Small intestine (tissue), 7 donors: ENCODE results near the gene ATE1. TPM values are rescaled to one million over a fixed set of nuclear protein-coding genes. Genes with fewer than 3 reads are reported as not detected.

Source experiments
- DNase-seq, 2 donors: peaks; one replicate each; pipeline versions ENCODE4 v3.0.0 to v3.0.0-alpha.2; 2013
- FAIRE-seq: peaks from 2 replicates; lab custom pipeline; 2012; peaks lifted over from hg19 to GRCh38; lab: Jason Lieb, UNC
- H3K27ac ChIP-seq, 3 donors: one replicate each; pipeline ENCODE4 v1.5.1; 2013; ENCODE audit warnings: low read length in 2 of 3, mild to moderate bottlenecking in 2 of 3, control low read depth in 1 of 3, inconsistent platforms in 1 of 3, low read depth in 1 of 3, moderate library complexity in 1 of 3
- H3K27me3 ChIP-seq, 3 donors: one replicate each; pipeline ENCODE4 v1.6.1; 2013; ENCODE audit warnings: low read length in 3 of 3, inconsistent platforms in 1 of 3; ENCODE audit not compliant: control insufficient read depth in 3 of 3, insufficient read depth in 3 of 3
- H3K36me3 ChIP-seq, 3 donors: one replicate each; pipeline ENCODE4 v1.6.1; 2013; ENCODE audit warnings: low read length in 3 of 3, inconsistent platforms in 1 of 3, low read depth in 1 of 3, mild to moderate bottlenecking in 1 of 3, moderate library complexity in 1 of 3; ENCODE audit not compliant: control insufficient read depth in 3 of 3, insufficient read depth in 2 of 3
- H3K4me1 ChIP-seq, 3 donors: one replicate each; pipeline ENCODE4 v1.6.1; 2013; ENCODE audit warnings: low read length in 2 of 3, inconsistent platforms in 1 of 3, low read depth in 1 of 3, mild to moderate bottlenecking in 1 of 3, moderate library complexity in 1 of 3; ENCODE audit not compliant: control insufficient read depth in 3 of 3, insufficient read depth in 2 of 3
- H3K4me3 ChIP-seq, 3 donors: one replicate each; pipeline ENCODE4 v1.5.1; 2013; ENCODE audit warnings: low read length in 3 of 3, control low read depth in 1 of 3, inconsistent platforms in 1 of 3, low read depth in 1 of 3, mild to moderate bottlenecking in 1 of 3, moderate library complexity in 1 of 3
- H3K9me3 ChIP-seq, 2 donors: one replicate each; pipeline ENCODE4 v1.6.1; 2013; ENCODE audit warnings: low read depth in 1 of 2, low read length in 1 of 2; ENCODE audit not compliant: control insufficient read depth in 2 of 2, insufficient read depth in 1 of 2
- WGBS, 3 donors: extraction: QIAGEN DNeasy Blood & Tissue Kit; methylation state at CpG; one replicate each; pipeline ENCODE4 v1.1.7; 2013; 5-methylcytosine and 5-hydroxymethylcytosine counted together
- polyA plus RNA-seq, 4 donors: library from polyadenylated mRNA; stranded (reverse) in 3 of 4; unstranded in 1 of 4; fragments of 200-250 nt in 3 of 4; fragments of 120-200 nt in 1 of 4; gene quantifications; one replicate each; pipeline versions ENCODE4 v1.2.1 to v1.2.3, GENCODE V29; 2013
- donor health status: healthy with polysubstance abuse.
- donor health status: control.
- donor health status: control.
- donor health status: Bipolar disorder and iron deficiency.
- donor health status: healthy.

The ATE1 gene
- polyA plus RNA-seq, 4 donors: 11.6 to 22.8 (median 11.9) TPM

DNA sequence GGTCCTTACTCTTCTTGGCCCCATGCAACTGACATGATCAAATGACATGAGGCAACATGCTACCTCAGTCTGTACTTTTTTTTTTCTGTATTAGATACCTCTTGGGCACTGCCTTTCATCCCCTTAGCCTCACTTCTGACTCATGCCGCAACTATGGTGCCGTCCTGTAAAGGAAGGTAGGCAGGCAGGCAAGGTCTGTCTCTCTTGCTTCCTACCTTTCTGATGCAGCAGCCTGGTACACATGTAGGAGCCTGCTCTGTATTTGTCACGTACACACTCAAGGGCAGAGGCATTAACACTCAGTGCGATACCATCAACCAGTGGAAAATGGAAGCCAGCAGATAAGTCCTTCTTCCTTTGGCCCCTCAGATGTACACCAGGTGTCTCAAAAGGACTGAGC, 146.7 kb downstream of the ATE1 start:
- no peaks in the 10 kb centered on the region for H3K27me3 ChIP-seq
- no peak overlapping the region for H3K4me3 ChIP-seq
- H3K27ac ChIP-seq: no peak overlapping the region
- no peaks in the 10 kb centered on the region for H3K4me1 ChIP-seq
- FAIRE-seq: no peak
- H3K9me3 ChIP-seq: peaks cover 0 to 3% of the 10 kb centered on the region in 2 donors
- DNase-seq: no peak
- 93 to 98% (median 96%) methylated on average over 4 of the region's 4 CpGs for WGBS, 3 donors
- peaks cover 0 to 12% (median 2%) of the 10 kb centered on the region in 3 donors for H3K36me3 ChIP-seq

DNA sequence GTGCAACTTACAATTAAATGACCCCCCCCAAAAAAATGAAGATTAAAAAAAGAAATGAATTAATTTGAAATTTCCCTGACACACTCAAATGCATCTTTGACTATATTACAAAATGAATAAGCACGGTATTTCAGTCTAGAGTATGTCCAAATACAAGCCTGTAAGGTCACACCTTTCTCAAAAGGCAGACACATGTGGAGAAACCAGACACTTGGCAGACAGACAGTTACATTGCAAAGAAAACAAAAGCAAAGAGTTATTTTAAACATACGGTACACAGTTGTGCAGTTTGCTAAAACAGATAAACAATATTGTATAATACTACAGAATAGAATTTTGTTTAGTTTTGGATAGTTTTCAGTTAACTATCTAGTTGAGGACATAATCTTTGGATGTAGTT, 153.0 kb downstream of the ATE1 start:
- no peak overlapping the region for H3K4me3 ChIP-seq
- 76 to 89% (median 76%) methylated on average over 2 of the region's 2 CpGs for WGBS, 3 donors
- no peaks in the 10 kb centered on the region for H3K4me1 ChIP-seq
- H3K27ac ChIP-seq: no peak overlapping the region
- H3K9me3 ChIP-seq: peaks cover 0 to 2% of the 10 kb centered on the region in 2 donors
- H3K27me3 ChIP-seq: no peaks in the 10 kb centered on the region
- FAIRE-seq (no peak), DNase-seq (no peak)
- H3K36me3 ChIP-seq: peaks cover 0 to 5% (median 2%) of the 10 kb centered on the region in 3 donors

DNA sequence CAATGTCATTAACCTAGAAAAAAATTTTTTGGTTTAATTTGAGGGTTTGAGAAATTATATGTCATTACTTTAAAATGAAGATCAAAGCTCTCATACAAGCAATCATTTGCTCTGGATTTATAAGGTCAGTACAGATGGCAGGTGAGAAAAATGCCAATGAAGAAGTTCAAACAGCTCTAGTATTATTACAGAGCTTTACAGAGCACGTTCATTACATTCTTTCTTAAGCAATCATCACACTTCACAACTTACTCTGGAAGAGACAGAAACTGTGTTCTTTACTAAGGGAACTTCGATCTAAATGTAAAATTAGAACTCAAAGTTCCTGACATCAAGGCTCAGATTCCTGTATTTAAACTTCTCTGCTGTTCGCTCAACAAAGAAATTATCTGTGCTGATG, 153.4 kb downstream of the ATE1 start:
- peaks cover 0 to 4% (median 2%) of the 10 kb centered on the region in 3 donors for H3K36me3 ChIP-seq
- H3K27me3 ChIP-seq: no peaks in the 10 kb centered on the region
- H3K27ac ChIP-seq: no peak overlapping the region
- 63 to 75% (median 71%) methylated on average over 3 of the region's 3 CpGs for WGBS, 3 donors
- DNase-seq (no peak), FAIRE-seq (no peak)
- H3K4me3 ChIP-seq: no peak overlapping the region
- H3K9me3 ChIP-seq: no peaks in the 10 kb centered on the region
- no peaks in the 10 kb centered on the region for H3K4me1 ChIP-seq

- no peaks in the 10 kb centered on the region for H3K36me3 ChIP-seq
- H3K4me1 ChIP-seq: no peaks in the 10 kb centered on the region
- H3K9me3 ChIP-seq: peaks cover 0 to 3% of the 10 kb centered on the region in 2 donors
- no peak for FAIRE-seq
- no peak overlapping the region for H3K27ac ChIP-seq
- no peak for DNase-seq
- H3K27me3 ChIP-seq: no peaks in the 10 kb centered on the region
- H3K4me3 ChIP-seq: no peak overlapping the region
- 44 to 54% (median 51%) methylated on average over 2 of the region's 2 CpGs for WGBS, 3 donors
Measured at GRCh38 chr10:121772884-121773283, 154.9 kb downstream of the ATE1 start.

- H3K27me3 ChIP-seq: no peaks in the 10 kb centered on the region
- H3K4me3 ChIP-seq: no peak overlapping the region
- FAIRE-seq (no peak), DNase-seq (no peak)
- no peak overlapping the region for H3K27ac ChIP-seq
- no peaks in the 10 kb centered on the region for H3K4me1 ChIP-seq
- peaks cover 0 to 3% of the 10 kb centered on the region in 2 donors for H3K9me3 ChIP-seq
- no peaks in the 10 kb centered on the region for H3K36me3 ChIP-seq
- WGBS, 3 donors: 87 to 96% (median 95%) methylated on average over 6 of the region's 6 CpGs
Measured at GRCh38 chr10:121772406-121772805, 155.4 kb downstream of the ATE1 start.

DNA sequence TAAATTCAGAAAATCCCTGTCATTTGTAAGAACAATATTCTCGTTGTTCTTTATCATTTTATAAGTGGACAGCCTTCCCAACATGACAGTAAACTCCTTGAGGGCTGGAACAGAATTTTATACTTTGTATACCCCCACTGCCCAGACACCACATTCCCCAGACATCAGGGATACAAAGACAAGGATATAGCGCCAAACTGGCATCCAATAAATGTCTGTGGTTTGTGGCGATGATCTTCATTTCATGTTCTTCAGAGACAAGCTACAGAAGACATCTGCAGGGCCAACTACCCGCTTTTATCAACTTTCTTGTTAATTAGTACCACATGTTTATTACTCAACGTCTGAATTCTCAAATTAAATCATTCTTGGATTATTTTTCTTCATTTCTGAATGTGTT, 155.9 kb downstream of the ATE1 start:
- Histone ChIP-seq H3K9me3 (peaks cover 0 to 3% of the 10 kb centered on the region in 2 donors), H3K27ac (no peak overlapping the region), H3K4me1 (no peaks in the 10 kb centered on the region), H3K36me3 (no peaks in the 10 kb centered on the region), H3K4me3 (no peak overlapping the region), H3K27me3 (no peaks in the 10 kb centered on the region)
- DNase-seq (no peak), FAIRE-seq (no peak)
- whole genome bisulfite sequencing, 3 donors: 65 to 75% (median 71%) methylated on average over 5 of the region's 5 CpGs

DNA sequence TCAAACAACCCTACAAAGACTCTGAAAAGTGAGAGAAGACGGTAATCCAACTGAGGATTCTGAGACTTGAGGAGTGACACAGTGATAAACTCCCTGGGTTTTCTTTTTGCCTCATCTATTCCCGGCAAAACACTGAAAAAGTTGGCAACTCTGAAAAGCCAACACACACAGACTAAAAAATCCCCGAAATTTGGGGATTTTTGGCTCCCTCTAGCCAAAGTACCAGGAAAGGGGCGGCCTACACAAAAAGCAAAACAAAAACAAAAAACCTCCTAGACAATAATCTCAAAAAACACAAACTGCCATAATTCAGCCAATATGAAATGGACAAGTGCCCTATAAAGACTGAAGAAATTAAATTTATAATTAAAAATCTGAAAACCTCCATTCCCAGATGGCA, 161.4 kb downstream of the ATE1 start:
- DNase-seq (no peak), FAIRE-seq (no peak)
- Histone ChIP-seq H3K27ac (no peak overlapping the region), H3K4me3 (no peak overlapping the region), H3K27me3 (no peaks in the 10 kb centered on the region), H3K9me3 (peaks cover 0 to 7% of the 10 kb centered on the region in 2 donors), H3K4me1 (no peaks in the 10 kb centered on the region), H3K36me3 (peaks cover 0 to 9% (median 0%) of the 10 kb centered on the region in 3 donors)
- 71 to 74% (median 73%) methylated on average over 4 of the region's 4 CpGs for WGBS, 3 donors

- Histone ChIP-seq H3K27me3 (no peaks in the 10 kb centered on the region), H3K9me3 (peaks cover 0 to 12% of the 10 kb centered on the region in 2 donors), H3K4me1 (no peaks in the 10 kb centered on the region), H3K4me3 (no peak overlapping the region), H3K27ac (no peak overlapping the region), H3K36me3 (peaks cover 0 to 12% (median 0%) of the 10 kb centered on the region in 3 donors)
- DNase-seq: no peak
- no peak for FAIRE-seq
- 91 to 96% (median 93%) methylated on average over 4 of the region's 4 CpGs for WGBS, 3 donors
Measured at GRCh38 chr10:121765204-121765603, 162.6 kb downstream of the ATE1 start.
